HL-60/S4 treated with phorbol 12-myristate 13-acetate at 8.2 ng/mL for 4 days and 3 days (cell line): ENCODE measurements around the gene FOXO1.

Source experiments
- in situ Hi-C: fragments of 300-500 bp; cut with MboI; formaldehyde crosslinking; loops from 2 replicates; pipeline ENCODE4 v1.15.0; 2022; ENCODE audit warnings: low sequenced_read_pairs

Gene FOXO1

GRCh38 chr13:40556453-40556852 is 110.0 kb downstream of the FOXO1 start:
- in situ Hi-C loops, result no loop called here

- in situ Hi-C loops, result no loop called here
These were observed 113.1 kb downstream of the FOXO1 start for GRCh38 chr13:40553356-40553755.

GRCh38 chr13:40552895-40553294 is 113.5 kb downstream of the FOXO1 start:
- in situ Hi-C loops, result no loop called here

- in situ Hi-C loops, result no loop called here
These were observed 116.3 kb downstream of the FOXO1 start for GRCh38 chr13:40550130-40550529.

GRCh38 chr13:40549500-40550094 is 116.8 kb downstream of the FOXO1 start:
- in situ Hi-C loops, result no loop called here

- in situ Hi-C loops, result no loop called here
These were observed 118.7 kb downstream of the FOXO1 start for GRCh38 chr13:40547591-40548315.

- in situ Hi-C loops, result no loop called here
These were observed 120.4 kb downstream of the FOXO1 start for GRCh38 chr13:40546047-40546446.

GRCh38 chr13:40540328-40541044 is 126.0 kb downstream of the FOXO1 start:
- in situ Hi-C loops, result no loop called here

GRCh38 chr13:40539576-40540327 is 126.7 kb downstream of the FOXO1 start:
- in situ Hi-C loops, result no loop called here

- in situ Hi-C loops, result no loop called here
These were observed 129.1 kb downstream of the FOXO1 start for GRCh38 chr13:40537146-40537895.

GRCh38 chr13:40536443-40537113 is 129.9 kb downstream of the FOXO1 start:
- in situ Hi-C loops, result no loop called here

- in situ Hi-C loops, result no loop called here
These were observed 131.1 kb downstream of the FOXO1 start for GRCh38 chr13:40535345-40535836.

GRCh38 chr13:40534456-40534855 is 132.0 kb downstream of the FOXO1 start:
- in situ Hi-C loops, result no loop called here

- in situ Hi-C loops, result no loop called here
These were observed 133.4 kb downstream of the FOXO1 start for GRCh38 chr13:40533072-40533471.

GRCh38 chr13:40530961-40531360 is 135.5 kb downstream of the FOXO1 start:
- in situ Hi-C loops, result no loop called here

GRCh38 chr13:40528881-40529280 is 137.6 kb downstream of the FOXO1 start:
- in situ Hi-C loops, result no loop called here

GRCh38 chr13:40527914-40528313 is 138.5 kb downstream of the FOXO1 start:
- in situ Hi-C loops, result no loop called here

- in situ Hi-C loops, result no loop called here
These were observed 144.2 kb downstream of the FOXO1 start for GRCh38 chr13:40522282-40522681.

GRCh38 chr13:40520916-40521315 is 145.5 kb downstream of the FOXO1 start:
- in situ Hi-C loops, result no loop called here

- in situ Hi-C loops, result no loop called here
These were observed 146.8 kb downstream of the FOXO1 start for GRCh38 chr13:40519637-40520036.
